Peyer's patch (tissue), 4 donors: ENCODE data around the gene CDK5R1.

Experiments used
- CTCF ChIP-seq, 6 experiments: fragments of 450-650 bp in 4 of 6; fragments of 200-600 bp in 2 of 6; sonication (generic) in 1 of 6; IDR thresholded peaks; one replicate each; pipeline ENCODE4 v1.5.1; 2017 to 2019; ENCODE audit warnings: antibody characterized with exemption in 6 of 6, mild to moderate bottlenecking in 3 of 6, moderate library complexity in 1 of 6
- POLR2A ChIP-seq, 2 donors: fragments of 450-650 bp; IDR thresholded peaks; one replicate each; pipeline ENCODE4 v1.5.1; 2017; ENCODE audit warnings: antibody characterized with exemption in 2 of 2, mild to moderate bottlenecking in 2 of 2, moderate library complexity in 2 of 2

- TF ChIP-seq CTCF (IDR thresholded peaks at IDR 0.05) (no peak), POLR2A (IDR thresholded peaks at IDR 0.05) (no peak)
Observed at GRCh38 chr17:32446949-32447348, 39.8 kb upstream of the CDK5R1 start.
